NB4 (cell line): ENCODE measurements around the gene SCAMP3.
"Not testable (repeated sequence)": the region's sequence is repeated elsewhere in the genome, so short reads cannot be mapped to it uniquely, and the experiment has no call there.

Experiments used
- DNase-seq: peaks from one replicate; pipeline ENCODE4 v3.0.0; 2010; ENCODE audit warnings: low read depth
- H3K4me3 ChIP-seq: one replicate; pipeline ENCODE4 v1.5.1; 2011; ENCODE audit warnings: mild to moderate bottlenecking, low read depth, low read length, moderate library complexity
- CTCF ChIP-seq: IDR thresholded peaks from one replicate; pipeline ENCODE4 v1.5.1; 2012; ENCODE audit warnings: low read depth, low read length
- MYC ChIP-seq: IDR thresholded peaks from 2 replicates; pipeline ENCODE4 v1.6.1; 2011; ENCODE audit warnings: low read depth, low read length
- POLR2A ChIP-seq: IDR thresholded peaks from 2 replicates; pipeline ENCODE4 v1.6.1; 2011; ENCODE audit warnings: mild to moderate bottlenecking; ENCODE audit not compliant: insufficient read length; ENCODE audit errors: extremely low read depth
- TF ChIP-seq, protein P1 (sequence below): IDR thresholded peaks from 2 replicates; pipeline ENCODE4 v1.6.1; 2011; ENCODE audit warnings: low read depth, low read length

SCAMP3 gene

GRCh38 chr1:155236451-155236850 lies 25.7 kb downstream of the SCAMP3 start:
- H3K4me3 ChIP-seq, result no peak overlapping the region
- peak; percentile 70 for DNase-seq
- TF ChIP-seq, protein P1, sequence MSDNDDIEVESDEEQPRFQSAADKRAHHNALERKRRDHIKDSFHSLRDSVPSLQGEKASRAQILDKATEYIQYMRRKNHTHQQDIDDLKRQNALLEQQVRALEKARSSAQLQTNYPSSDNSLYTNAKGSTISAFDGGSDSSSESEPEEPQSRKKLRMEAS, result no peak
- no peak for TF ChIP-seq POLR2A
- TF ChIP-seq CTCF, result no peak
- TF ChIP-seq MYC, result no peak

DNA sequence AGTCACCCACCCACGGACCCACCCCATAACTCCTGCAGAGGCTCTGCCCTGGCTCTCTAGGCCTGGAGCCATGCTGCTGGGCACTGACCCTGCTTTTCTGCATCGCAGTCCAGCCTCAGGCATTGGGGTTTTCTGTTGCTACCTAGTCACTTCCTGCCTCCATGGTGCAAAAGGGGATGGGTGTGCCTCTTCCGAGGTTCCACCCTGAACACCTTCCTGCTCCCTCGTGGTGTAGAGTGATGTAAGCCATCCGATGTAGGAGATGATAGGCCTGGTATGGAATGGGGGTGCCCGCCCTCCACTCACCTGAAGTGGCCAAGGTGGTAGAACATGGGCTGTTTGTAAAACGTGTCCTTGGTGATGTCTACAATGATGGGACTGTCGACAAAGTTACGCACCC lies 26.8 kb downstream of the SCAMP3 start:
- H3K4me3 ChIP-seq, DNase-seq: not testable (repeated sequence)

DNA sequence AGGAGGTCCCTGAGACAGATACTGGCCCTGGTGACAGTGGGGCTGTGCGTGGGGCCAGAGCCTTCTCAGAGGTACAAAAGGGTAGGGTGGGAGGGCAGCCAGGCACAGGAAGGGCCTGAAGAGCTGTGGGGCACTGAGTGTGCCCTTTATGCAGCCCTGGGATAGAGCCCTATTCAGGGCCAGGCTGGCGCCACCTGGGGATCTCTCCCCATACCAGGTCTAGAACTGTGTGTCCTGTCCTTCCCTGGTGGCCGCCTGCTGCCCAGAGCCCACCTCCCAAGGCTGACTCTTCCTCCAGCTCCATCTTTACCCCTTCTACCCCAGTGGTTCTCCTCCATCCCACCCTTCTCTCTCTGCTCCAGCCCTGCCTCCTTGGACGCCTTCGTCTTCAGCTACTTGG lies 28.7 kb downstream of the SCAMP3 start:
- DNase-seq, result not testable (repeated sequence)

GRCh38 chr1:155232001-155232978 lies 29.9 kb downstream of the SCAMP3 start:
- H3K4me3 ChIP-seq, DNase-seq: not testable (repeated sequence)

More for the DNA sequence above, 28.7 kb downstream of the SCAMP3 start:
- not testable (repeated sequence) for H3K4me3 ChIP-seq

GRCh38 chr1:155231302-155231701 lies 30.9 kb downstream of the SCAMP3 start:
- DNase-seq, H3K4me3 ChIP-seq: not testable (repeated sequence)

DNA sequence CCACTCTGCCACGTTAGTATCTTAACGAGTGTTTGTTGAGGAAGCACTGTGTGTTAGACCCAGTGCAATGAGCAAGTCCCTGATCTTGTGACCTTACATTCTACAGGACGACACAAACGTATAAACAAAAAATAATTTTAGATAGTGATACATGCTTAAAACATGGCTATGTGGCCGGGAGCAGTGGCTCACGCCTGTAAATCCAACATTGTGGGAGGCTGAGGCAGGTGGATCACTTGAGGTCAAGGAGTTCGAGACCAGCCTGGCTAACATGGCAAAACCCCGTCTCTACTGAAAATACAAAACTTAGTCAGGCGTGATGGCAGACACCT lies 34.1 kb downstream of the SCAMP3 start:
- DNase-seq, result no peak
- peak overlapping the region; percentile 69 for H3K4me3 ChIP-seq
- TF ChIP-seq MYC, result no peak
- no peak for TF ChIP-seq CTCF
- TF ChIP-seq, protein P1, result no peak
- no peak for TF ChIP-seq POLR2A

DNA sequence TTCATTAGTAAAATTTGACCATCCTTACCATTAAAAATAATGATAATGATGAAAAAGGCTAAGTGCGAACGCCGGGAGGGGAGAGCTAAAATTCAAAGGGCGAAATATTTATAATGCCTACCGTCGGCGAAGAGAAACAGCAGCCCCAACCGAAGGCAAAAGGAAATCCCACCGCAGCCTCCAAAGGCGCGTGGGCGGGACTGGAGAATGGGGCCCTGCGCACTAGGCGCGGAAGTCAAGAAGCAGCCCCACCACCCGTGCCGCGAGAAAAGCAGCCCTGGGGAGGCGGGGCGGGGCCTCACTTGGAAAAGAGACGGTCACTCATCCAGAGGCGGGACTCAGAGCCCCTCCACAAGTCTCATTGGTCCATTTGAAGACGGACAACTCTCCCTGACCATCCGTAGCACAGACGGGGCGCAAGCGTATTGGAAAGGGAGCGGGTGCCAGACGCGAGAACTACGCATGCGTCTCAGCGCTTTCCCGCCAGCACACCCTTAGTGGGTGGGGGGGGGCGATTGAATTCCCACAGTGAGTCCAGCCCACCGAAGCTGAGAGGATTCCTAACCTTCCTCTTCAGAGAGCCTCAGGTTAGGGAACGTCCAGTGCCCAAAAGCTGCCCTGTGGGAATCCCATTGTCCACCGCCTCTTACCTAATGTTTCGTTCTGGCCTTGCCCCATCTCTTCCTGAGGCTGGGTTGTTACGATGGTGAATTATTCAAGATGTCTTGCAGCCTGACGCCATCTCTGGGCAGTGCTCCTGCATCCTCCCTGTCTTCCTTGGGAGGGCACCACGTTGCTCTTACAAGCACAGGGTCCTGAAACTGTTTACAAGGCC lies 34.7 kb downstream of the SCAMP3 start:
- TF ChIP-seq MYC, result peak; percentile 64; the same call in 1 of the 2 replicates
- TF ChIP-seq CTCF, result no peak
- TF ChIP-seq, protein P1, result peak; percentile 52; the same call in 1 of the 2 replicates
- peak; percentile 85 for TF ChIP-seq POLR2A
- H3K4me3 ChIP-seq, result peak overlapping the region; percentile 95
- DNase-seq, result peak; percentile 99

DNA sequence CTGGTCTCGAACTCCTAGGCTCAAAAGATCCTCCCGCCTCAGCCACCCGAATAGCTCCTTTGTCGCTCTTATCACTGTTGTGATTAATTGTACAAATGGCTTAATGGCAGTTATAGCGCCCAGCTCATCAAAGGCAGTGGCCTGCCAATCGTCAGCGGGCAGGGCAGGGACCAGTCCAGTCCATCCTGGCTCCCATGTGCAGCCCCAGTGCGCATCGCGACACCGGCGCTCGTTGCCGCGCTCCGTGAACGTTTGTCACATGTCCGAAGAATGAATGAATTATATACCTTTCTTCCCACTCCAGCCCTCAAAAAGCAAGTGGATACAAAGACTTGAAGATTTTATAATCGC lies 35.3 kb downstream of the SCAMP3 start:
- peak overlapping the region; percentile 95 for H3K4me3 ChIP-seq
- DNase-seq, result peak; percentile 70
- no peak for TF ChIP-seq POLR2A
- TF ChIP-seq, protein P1, result 0 out of 2 replicates have a peak, but pooled peaks have one; percentile 12
